Stimulated activated CD8-positive, alpha-beta memory T cell treated with anti-CD3 and anti-CD28 coated beads, Interleukin-4, amount 100 ng/mL, for 1 hour (primary cell): ENCODE results near the gene GSC2.

ENCODE experiments used
- DNase-seq, 2 donors: peaks; one replicate each; pipeline ENCODE4 v3.0.0-alpha.2; 2020; ENCODE audit warnings: low read depth in 2 of 2, low spot score in 1 of 2

Gene GSC2

GRCh38 chr22:19134176-19134831 lies 15.8 kb downstream of the GSC2 start:
- no peak for DNase-seq

DNA sequence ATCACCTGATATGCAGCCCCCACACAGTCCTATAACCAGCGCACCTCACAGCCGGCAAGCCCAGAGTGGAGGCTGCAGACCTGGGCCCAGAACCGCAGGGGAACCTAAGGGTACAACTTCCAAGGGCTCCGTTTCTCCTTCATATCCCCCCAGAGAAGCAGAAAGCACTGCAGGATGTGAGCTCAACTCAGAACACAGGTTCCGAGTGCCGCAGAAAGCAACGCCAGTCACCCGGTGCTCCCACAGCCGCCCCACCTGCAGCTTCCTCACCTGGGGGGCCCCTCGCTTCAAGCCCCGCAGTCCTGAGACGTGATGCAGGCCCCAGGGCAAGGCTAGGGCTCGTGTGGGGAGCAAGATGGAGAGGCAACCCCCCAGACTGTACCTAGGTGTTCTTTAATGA lies 16.5 kb downstream of the GSC2 start:
- DNase-seq, result no peak

DNA sequence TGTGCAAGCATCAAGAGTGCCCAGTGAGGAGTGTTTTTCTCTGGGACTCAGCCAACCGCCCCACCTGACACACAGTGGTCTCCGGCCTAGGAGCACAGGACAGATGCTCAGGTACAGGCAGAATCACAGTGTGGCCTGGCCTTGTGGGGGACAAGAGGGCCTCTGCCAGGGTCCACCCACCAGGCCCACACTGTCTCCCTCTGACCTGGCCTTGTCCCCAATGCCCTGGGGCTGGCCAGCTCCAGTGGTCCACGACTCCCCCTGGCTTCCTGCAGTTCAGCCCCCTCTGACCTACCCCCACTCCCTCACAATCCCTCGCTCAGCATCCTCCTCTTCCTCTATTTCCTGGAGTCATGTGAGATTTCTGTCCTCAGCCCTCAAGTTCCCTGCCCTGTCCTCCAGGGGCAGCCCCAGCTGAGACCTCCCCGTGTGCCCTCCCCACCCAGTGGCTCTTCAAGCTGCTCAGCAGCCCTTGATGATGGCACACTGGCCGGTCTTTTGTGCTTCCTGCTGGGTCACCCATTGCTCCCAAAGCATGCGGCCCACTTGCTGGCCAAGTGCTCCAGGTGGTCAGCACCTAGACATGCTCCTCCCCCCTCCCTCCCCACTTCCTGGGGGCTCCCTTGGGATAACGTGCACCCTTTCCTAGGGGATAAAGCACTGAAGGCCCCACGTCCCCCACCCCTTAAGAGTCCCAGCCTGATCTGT lies 17.2 kb downstream of the GSC2 start:
- DNase-seq, result no peak

- no peak for DNase-seq
Observed at GRCh38 chr22:19132153-19132552, 17.9 kb downstream of the GSC2 start.

GRCh38 chr22:19131685-19132015 lies 18.4 kb downstream of the GSC2 start:
- DNase-seq, result no peak

DNA sequence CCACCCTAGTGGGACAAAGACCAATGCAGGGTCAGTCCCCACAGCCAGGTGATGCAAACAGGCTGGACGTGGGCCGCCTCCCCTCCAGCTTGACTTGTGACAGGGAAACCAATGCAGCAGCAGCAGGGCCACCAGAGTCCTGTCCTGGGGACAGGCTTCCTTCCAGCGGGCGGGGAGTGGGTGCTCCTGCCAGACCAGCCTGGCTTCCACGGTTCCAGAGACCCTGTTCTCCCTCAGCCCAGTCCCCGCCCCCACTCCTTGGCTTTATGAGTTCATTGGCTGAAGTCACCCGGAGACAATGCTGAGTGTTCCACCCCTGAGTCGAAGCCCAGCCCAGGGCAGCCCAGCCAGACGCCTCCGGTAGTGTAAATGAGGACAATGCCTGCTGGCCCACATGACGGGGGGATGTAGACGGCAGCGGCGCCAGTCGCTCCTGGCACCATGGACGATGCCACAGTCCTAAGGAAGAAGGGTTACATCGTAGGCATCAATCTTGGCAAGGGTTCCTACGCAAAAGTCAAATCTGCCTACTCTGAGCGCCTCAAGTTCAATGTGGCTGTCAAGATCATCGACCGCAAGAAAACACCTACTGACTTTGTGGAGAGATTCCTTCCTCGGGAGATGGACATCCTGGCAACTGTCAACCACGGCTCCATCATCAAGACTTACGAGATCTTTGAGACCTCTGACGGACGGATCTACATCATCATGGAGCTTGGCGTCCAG lies 19.0 kb downstream of the GSC2 start, which contains the start of gene TSSK2:
TSSK2 (plus strand) TSS at position 350 of the 726 bp plus-strand sequence; CDS start at position 442, 92 bp downstream.
- DNase-seq, result no peak

- no peak for DNase-seq
Observed at GRCh38 chr22:19129871-19130270, 20.2 kb downstream of the GSC2 start.

GRCh38 chr22:19128946-19129727 lies 21.0 kb downstream of the GSC2 start:
- no peak for DNase-seq

DNA sequence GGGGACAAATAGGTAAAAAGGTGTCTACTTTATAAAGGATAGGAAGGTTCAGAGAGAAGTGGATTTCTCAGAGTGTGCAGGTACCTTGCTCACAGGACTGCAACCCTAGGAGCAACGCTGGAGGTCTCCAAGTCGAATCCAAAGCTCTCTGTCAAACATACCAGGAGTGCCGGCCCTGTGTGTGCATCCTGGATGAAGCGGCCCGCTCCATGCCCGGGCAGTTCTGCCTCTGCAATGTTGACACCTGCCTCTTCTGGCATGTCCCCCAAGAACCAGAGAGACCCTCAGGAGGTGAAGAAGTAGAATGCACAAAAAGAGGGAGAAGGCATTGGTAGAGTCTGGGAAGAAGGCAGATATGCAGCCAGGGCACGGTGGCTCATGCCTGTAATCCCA lies 22.1 kb downstream of the GSC2 start:
- DNase-seq, result no peak

GRCh38 chr22:19127329-19128008 lies 22.6 kb downstream of the GSC2 start:
- no peak for DNase-seq

DNA sequence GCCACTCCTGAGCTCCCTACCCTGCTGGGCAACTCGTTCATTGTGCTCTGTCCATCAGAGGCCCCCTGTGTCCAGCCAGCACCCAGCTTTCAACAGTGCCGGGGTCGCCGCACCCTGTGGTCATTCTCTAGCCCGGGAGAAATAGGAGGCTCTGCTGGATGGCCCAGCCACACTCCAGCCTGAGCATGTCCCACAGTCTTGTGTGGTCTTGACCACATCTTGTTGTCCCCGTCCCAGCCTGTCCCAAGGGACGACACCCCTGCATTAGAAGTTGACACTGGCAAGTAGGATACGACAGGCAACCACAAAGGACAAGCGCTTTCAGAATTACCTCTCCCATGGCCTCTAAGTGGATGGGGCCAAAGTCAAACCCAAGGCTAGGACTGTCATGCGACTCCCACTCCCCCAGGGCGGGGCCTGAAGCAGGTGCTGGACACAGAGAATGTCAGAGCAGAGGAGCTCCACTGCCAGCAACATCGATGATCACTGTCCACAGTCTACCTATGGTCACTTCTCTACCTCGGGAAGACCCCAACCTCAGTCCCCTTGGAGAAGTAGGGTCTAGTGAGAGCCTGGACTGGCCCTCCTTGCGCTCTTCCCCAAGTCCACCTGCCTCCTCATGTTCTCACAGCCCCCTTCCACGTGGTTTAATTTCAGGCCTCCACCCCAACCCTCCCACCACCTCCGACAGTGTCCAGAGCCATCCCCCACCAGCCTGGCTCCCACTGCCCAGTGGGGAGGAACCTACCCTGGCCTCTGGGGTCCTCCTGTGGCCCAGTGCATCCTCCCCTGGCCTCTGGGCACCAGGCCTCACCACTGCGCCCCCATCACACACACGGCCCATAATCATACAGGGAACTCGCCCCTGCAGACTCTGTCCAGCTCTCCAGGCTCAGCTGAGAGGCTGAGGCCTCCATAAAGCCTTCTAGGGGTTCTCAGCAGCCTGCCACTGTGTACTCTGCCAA lies 23.5 kb downstream of the GSC2 start:
- DNase-seq, result no peak

GRCh38 chr22:19125474-19126308 lies 24.4 kb downstream of the GSC2 start:
- DNase-seq, result no peak

GRCh38 chr22:19125011-19125410 lies 25.1 kb downstream of the GSC2 start:
- no peak for DNase-seq

DNA sequence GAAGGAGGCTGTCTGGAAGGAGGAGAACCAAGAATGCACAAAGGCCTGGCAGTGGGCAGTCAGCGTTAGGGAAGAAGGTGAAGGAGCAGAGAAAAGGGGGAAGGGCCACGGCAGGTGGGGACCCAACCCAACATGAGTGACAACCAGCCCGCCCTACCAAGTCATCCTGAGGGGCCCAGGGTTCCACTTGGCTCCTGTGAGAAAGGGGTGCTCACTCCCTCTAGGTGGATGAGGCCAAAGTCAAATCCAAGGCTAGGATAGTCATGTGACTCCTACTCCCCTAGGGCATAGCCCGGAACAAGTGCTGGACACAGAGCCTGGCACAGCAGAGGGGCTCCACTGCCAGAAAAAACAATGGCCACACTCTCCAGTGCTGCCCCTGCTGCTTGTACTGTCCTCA lies 25.7 kb downstream of the GSC2 start:
- DNase-seq, result no peak

DNA sequence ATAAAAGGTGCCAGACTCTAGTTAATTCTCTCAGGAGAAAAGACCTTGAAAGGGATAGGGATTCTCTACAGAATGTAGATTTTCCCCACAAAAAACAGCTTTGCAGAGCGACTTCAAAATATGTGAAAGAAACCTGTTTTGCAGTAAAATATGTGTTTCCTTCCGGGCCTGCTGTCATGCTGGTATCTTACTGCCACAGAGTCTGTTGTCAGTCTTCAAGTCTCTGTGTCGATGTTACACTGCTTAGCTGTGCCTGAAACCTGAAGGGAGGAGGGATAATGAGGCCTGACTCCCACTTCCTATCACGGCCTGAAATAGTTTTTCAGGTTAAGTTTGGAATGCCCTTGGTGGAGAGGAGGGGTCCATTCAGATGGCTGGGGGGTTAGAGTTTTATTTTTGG lies 26.2 kb downstream of the GSC2 start:
- DNase-seq, result no peak

DNA sequence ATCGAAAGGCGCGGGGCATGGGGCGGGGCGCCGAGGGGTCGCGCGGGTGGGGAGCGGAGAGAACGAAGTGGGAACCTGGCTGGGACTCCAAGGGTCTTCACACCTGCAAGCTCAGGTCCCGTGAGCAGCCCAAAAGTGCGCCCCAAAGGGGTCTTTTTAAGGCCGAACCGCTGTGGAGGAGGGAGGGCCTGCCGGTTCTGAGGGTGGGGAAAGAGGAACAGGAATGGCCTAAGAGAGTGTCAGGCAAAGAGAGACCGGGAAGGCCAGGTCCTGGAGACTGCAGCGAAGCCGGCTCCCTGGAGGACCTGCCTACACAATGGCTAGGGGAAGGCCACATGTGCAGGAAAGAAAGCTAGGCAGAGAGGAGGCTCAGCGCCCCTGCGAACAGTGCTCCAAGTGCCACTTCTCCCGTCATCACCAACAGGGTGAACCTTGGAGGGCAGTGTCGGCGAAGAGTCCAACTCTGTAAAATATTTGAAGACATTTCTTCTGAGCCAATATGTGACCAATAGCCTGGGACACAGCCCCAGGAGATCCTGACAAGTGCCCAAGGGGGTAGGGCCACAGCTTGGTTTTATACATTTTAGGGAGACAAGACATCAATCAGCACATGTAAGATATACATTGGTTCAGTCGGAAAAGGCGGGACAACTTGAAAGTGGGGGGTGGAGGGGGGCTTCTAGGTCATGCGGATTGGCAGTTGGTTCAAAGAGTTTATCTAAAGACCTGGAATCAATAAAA lies 27.2 kb downstream of the GSC2 start:
- no peak for DNase-seq

DNA sequence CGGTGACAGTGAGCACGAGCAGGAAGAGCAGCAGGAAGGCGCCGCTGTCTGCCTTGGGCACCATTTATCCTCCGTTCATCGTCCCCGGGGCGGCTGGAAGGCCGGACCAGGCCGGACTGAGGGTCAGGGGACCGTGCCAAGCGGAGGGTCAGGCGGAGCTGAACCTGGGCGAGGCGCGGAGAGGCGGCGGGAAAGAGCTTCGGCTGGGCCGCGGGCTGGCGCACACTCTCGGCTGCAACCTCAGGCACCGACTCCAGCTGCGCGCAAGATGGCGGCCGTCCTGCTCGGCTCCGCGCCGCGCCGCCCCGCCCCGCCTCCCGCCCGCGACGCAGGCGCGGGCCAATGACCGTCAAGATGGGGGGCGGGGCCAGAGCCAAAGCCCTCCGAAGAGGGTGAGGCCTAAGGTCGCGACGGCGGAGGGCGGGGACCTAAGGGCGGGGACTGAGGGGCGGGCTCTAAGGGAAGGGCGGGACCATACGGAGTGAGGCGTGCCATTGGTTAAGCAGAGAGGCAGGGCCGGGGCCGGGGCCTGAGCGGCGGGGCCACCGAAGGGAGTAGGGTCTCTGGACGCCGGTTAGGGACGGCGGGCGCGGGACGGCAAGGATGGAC lies 27.8 kb downstream of the GSC2 start, which contains the start of gene DGCR2:
DGCR2 (minus strand) TSS at position 270 of the 609 bp plus-strand sequence; CDS start at position 64, 206 bp downstream.
- DNase-seq, result peak; percentile 91 to 95
